ENCODE data around the gene MORC4.

Gene MORC4

GRCh38 chrX:106917830-106918500 is 82.0 kb downstream of the MORC4 start:
- in situ Hi-C loops (cut with MboI; ENCODE audit: low sequenced_read_pairs), result no loop called here

GRCh38 chrX:106912864-106913263 is 87.1 kb downstream of the MORC4 start:
- in situ Hi-C loops (cut with MboI; ENCODE audit: low sequenced_read_pairs), result no loop called here

- in situ Hi-C loops (cut with MboI; ENCODE audit: low sequenced_read_pairs), result no loop called here
These were observed 93.7 kb downstream of the MORC4 start for GRCh38 chrX:106906361-106906760.

- in situ Hi-C loops (cut with MboI; ENCODE audit: low sequenced_read_pairs), result no loop called here
These were observed 94.8 kb downstream of the MORC4 start for GRCh38 chrX:106905064-106905708.

GRCh38 chrX:106903856-106904528 is 96.0 kb downstream of the MORC4 start:
- in situ Hi-C loops (cut with MboI; ENCODE audit: low sequenced_read_pairs), result no loop called here

- in situ Hi-C loops (cut with MboI; ENCODE audit: low sequenced_read_pairs), result no loop called here
These were observed 96.7 kb downstream of the MORC4 start, which contains the start of gene RIPPLY1 for GRCh38 chrX:106903291-106903824. TSS of gene RIPPLY1 (minus strand) at chrX:106903341. CDS start at chrX:106903287, 54 bp downstream.

GRCh38 chrX:106902684-106903083 is 97.3 kb downstream of the MORC4 start:
- in situ Hi-C loops (cut with MboI; ENCODE audit: low sequenced_read_pairs), result no loop called here

GRCh38 chrX:106901781-106902219 is 98.2 kb downstream of the MORC4 start:
- in situ Hi-C loops (cut with MboI; ENCODE audit: low sequenced_read_pairs), result no loop called here

GRCh38 chrX:106901341-106901740 is 98.7 kb downstream of the MORC4 start:
- in situ Hi-C loops (cut with MboI; ENCODE audit: low sequenced_read_pairs), result no loop called here

- in situ Hi-C loops (cut with MboI; ENCODE audit: low sequenced_read_pairs), result no loop called here
These were observed 100.2 kb downstream of the MORC4 start for GRCh38 chrX:106899841-106900240.

GRCh38 chrX:106899276-106899675 is 100.7 kb downstream of the MORC4 start:
- in situ Hi-C loops (cut with MboI; ENCODE audit: low sequenced_read_pairs), result no loop called here

- in situ Hi-C loops (cut with MboI; ENCODE audit: low sequenced_read_pairs), result no loop called here
These were observed 101.5 kb downstream of the MORC4 start for GRCh38 chrX:106898462-106898861.

- in situ Hi-C loops (cut with MboI; ENCODE audit: low sequenced_read_pairs), result no loop called here
These were observed 102.8 kb downstream of the MORC4 start for GRCh38 chrX:106897259-106897658.

- in situ Hi-C loops (cut with MboI; ENCODE audit: low sequenced_read_pairs), result no loop called here
These were observed 105.0 kb downstream of the MORC4 start for GRCh38 chrX:106894978-106895452.

GRCh38 chrX:106894392-106894909 is 105.6 kb downstream of the MORC4 start:
- in situ Hi-C loops (cut with MboI; ENCODE audit: low sequenced_read_pairs), result no loop called here

GRCh38 chrX:106891762-106892460 is 108.1 kb downstream of the MORC4 start:
- in situ Hi-C loops (cut with MboI; ENCODE audit: low sequenced_read_pairs), result no loop called here
